ENCODE data around the gene SUPT5H.

DNA sequence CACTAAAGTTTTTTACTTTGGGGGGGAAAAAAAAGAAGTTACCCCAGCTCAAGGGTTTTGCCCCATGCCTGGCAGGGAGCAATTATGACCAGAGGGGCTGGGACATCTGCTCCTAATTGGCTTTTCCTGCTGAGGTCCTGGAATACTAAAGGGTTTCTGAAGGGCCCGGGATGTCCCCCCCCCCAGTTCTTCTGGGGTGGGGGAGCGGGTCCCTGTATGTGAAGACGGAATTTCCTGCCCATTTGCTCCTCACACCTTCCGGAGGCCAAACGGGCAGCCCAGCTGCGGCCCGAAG lies 52.3 kb downstream of the SUPT5H start:
- TF ChIP-seq ZNF24 (IDR thresholded peaks at IDR 0.05) (no peak), POLR2G (IDR thresholded peaks at IDR 0.05; ENCODE audit: low read depth, low read length) (no peak), RAD21 (CRISPR knock-in tag; IDR thresholded peaks at IDR 0.05) (no peak), MTA3 (CRISPR knock-in tag; IDR thresholded peaks at IDR 0.05) (no peak), KDM1A (CRISPR knock-in tag; IDR thresholded peaks at IDR 0.05) (no peak)
